ENCODE measurements around the gene GIMAP6.

DNA sequence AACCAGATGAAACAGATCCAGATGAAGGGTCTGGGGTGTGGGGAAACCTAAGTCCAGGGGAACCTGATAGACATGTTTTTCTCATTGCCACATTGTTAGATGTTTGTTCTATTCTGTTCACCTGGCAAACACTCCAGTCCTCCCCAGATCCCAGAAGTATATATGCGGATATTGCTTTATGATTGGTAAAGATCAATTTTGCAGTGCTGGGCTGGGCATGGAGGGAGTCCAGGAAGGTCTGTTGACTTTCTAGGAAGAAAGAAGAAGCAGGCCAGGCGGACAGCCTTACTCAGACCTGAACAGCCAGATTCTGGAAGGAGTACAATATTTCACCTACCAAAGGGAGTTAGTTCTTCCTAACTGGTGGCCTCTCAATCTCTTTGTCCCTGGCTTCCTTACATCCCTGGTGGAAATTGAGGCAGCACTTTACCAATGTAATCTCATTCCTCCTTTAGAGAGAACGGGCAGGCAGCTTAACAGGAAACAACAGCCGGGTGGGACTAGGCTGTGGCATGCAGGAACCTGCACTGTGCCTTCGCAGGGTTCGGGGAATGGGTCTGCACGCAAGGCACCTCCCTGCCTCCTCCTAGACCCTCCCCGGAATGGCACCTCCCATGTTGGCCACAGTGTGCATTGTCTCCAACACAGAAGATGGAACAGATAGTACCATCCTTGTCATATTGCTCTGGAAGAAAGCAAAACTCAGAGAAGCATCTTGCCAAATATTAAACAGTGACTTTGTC, 930 bp downstream of the GIMAP6 start:
- no peak for TF ChIP-seq GATA2 (IDR thresholded peaks at IDR 0.05; ENCODE audit: low read depth, low read length)
- no peak for TF ChIP-seq GATA3 (IDR thresholded peaks at IDR 0.05; ENCODE audit: low read depth, low read length)

Data from SH-SY5Y (cell line).